Endometrial microvascular endothelial cells (primary cell): Measurements from ENCODE around the gene HAVCR1. TPM values are rescaled to one million over a fixed set of nuclear protein-coding genes. Genes with fewer than 3 reads are reported as not detected.

Experiments used
- in situ Hi-C: cut with HindIII; loops from 2 replicates; pipeline ENCODE4 v1.10.0; 2017; ENCODE audit warnings: low sequenced_read_pairs, low pct_unique_long_range_greater_than_20kb; ENCODE audit errors: inconsistent ontology term
- total RNA-seq: library from RNA; depleted of rRNA; stranded (reverse); fragments of >200 nt; gene quantifications from one replicate; pipeline ENCODE4 v1.2.3, GENCODE V29; 2015; ENCODE audit errors: inconsistent ontology term

Gene HAVCR1
- not detected for total RNA-seq

GRCh38 chr5:157059093-157059539 lies at the start of gene HAVCR1:
TSS of gene HAVCR1 (minus strand) at chr5:157059116. CDS start at chr5:157057943, 1,173 bp downstream.
- in situ Hi-C loops: no loop called here

DNA sequence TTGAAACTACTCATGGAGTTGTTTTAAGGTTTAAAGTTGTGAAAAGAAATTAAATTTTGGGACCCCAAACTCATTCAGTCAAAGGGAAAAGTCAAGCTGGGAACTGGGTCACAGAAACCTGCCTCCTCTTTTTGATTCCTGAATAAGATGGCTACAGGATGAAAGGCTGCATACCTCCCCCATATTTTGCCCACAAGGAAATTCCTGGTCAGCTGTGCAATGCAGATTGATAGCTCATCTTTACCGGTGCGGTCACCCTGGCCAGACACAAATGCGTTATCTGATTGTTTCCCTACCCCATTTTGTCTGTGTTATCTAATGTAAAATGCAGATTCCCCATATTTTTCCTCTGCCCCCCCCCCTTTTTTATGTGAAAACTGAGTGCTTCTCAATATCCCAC lies 48.6 kb upstream of the HAVCR1 start:
- in situ Hi-C loops: no loop called here

GRCh38 chr5:157106630-157107461 lies 47.9 kb upstream of the HAVCR1 start:
- in situ Hi-C loops: no loop called here

- in situ Hi-C loops: no loop called here
Observed at GRCh38 chr5:157100140-157100679, 41.3 kb upstream of the HAVCR1 start.

DNA sequence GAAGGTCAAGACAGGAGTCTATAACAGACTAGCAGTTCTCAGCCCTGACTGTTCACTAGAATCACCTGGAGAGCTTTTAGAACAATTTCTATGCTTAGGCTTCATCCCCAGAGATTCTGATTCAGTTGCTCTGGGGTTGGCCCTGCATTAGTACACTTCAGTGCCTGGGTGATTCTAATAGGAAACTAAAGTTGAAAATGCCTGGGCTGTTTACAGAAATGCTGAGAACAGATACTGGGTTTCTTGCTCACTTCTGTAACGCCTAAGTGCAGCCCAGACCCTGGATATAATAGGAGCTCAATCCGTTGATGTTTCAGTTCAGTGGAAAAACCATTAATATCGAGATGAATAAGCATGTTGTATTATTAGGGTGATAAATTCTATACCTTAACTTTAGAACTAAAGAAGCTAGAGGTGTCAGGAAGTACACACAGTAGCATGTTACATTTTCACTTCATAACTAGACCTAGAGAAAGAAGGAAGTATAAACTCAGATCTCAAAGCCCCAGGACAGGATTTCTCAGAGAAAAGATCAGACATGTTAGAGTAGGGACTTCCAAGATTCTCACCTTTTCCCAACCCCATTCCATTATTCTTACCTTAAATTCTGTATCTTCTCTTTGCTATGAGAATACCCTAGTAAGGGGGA lies 29.6 kb upstream of the HAVCR1 start:
- in situ Hi-C loops: no loop called here

- in situ Hi-C loops: no loop called here
Observed at GRCh38 chr5:157086751-157087359, 27.9 kb upstream of the HAVCR1 start.

- in situ Hi-C loops: no loop called here
Observed at GRCh38 chr5:157085930-157086329, 27.0 kb upstream of the HAVCR1 start.

GRCh38 chr5:157080286-157080685 lies 21.4 kb upstream of the HAVCR1 start:
- in situ Hi-C loops: no loop called here

DNA sequence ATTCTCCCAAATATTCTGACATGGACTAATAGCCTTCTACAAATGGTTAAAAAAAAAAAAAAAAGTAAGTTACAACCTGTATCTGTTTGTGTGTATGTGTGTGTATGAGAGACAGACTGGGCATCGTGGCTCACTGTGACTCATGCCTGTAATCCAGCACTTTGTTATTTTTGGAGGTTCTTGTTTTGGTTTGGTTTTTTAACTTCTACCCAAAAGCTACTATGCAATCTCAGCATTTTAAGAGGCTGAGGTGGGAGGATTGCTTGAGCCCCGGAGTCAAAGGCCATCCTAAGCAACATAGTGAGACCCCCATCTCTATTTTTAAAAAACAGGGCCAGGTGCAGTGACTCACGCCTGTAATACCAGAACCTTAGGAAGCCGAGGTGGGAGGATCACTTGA lies 17.6 kb upstream of the HAVCR1 start:
- in situ Hi-C loops: no loop called here

DNA sequence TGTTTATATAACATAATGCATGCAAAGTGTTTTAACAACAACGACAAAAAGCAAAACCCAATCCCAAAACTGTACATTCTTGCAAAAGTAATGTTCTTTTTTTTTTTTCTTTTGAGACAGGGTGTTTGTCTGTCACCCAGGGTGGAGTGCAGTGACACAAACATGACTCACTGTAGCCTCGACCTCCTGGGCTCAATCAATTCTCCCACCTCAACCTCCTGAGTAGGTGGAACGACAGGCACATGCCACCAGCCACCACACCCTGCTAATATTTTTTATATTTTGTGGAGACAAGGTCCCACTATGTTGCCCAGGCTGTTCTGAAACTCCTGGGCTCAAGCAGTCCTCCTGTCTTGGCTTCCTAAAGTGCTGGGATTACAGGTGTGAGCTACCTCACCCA lies 13.6 kb upstream of the HAVCR1 start:
- in situ Hi-C loops: no loop called here

- in situ Hi-C loops: no loop called here
Observed at GRCh38 chr5:157069949-157070348, 11.0 kb upstream of the HAVCR1 start.

GRCh38 chr5:157068785-157069184 lies 9.9 kb upstream of the HAVCR1 start:
- in situ Hi-C loops: no loop called here

- in situ Hi-C loops: no loop called here
Observed at GRCh38 chr5:157068339-157068738, 9.4 kb upstream of the HAVCR1 start.

- in situ Hi-C loops: no loop called here
Observed at GRCh38 chr5:157067005-157067404, 8.1 kb upstream of the HAVCR1 start.

DNA sequence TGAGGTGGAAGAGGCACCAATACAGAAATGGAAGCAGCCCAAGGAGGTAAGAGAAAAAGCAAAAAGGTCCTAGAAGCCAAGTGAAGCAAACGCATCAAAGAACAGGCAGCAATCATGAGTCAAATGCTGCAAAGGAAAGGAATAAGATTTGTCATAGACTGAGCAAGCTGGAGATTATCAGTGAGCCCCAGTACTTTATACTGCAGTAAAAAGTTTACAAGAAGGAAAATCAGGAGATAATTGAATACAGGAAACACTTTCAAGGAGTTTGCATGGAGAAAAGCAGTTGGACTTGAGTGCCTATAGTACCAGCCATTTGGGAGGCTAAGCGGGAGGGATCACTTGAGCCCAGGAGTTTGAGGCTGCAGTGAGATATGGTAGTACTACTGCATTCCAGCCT lies 7.2 kb upstream of the HAVCR1 start:
- in situ Hi-C loops: no loop called here

DNA sequence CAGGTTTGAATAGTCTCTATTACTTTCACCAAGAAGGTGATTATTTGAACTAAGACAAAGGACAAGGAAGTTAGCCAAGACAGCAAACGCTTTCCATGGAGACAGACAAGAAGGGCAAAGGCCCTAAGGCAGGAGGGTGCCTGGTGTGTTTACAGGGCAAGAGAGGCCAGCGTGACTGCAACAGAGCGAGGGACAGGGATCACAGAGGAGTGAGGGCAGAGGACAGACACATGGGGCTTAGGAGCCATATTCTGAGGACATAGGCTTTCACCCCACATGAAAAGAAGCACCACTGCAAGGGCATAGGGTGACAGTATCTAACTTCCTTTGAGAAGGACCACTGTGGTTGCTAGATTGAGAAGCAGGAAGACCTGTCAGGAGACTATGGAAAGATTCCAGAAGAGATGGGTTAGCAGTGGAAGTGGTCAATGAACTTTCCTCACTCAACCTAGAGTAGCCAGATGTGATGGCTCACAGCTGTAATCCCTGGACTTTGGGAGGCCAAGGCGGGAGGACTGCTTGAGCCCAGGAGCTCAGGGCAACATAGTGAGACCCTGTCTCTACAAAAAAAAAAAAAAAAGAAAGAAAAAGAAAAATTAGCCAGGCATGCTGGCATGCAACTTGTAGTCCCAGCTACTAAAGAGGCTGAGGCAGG lies 5.0 kb upstream of the HAVCR1 start:
- in situ Hi-C loops: no loop called here

- in situ Hi-C loops: no loop called here
Observed at GRCh38 chr5:157059891-157060290, 975 bp upstream of the HAVCR1 start.

DNA sequence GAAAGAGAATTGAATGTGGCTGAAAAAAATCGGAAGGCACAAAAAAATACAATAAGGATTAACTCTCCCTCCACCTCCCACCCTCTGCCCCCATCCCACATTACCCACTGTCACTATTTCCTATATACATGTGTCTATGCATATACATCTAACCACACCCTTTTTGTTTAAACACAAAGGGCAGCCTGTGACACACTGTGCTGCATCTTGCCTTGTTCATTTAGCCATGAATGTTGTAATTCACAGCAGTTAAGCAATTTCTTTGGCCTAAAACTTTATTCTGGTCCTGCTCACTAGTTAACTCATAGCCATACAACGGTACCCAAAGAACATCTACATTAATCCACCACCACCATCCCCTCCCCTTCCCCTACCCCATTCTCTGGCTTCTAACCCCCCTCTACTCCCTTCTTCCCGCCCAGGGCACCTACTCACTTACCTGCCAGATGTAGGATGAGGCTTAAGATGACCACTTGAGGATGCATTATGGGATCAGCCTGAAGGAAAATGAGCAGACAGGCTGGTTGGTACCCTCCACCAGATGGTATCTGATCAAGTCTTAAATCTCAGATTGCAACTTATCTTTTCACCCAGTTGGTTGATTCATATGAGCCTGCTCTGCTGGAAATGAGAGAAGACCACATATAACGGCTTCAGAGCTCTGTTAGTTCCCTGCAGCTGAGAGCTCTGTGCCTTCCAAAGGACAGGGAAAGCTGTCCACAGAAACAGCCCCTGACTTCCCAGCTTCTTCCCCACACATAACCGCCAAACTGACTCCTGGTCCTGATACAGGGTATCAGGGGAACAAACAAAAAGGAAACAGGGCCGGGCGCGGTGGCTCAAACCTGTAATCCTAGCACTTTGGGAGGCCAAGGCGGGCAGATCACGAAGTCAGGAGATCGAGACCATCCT lies 1.2 kb downstream of the HAVCR1 start:
- in situ Hi-C loops: no loop called here
